ENCODE results near the gene PROB1. TPM values are rescaled to one million over a fixed set of nuclear protein-coding genes. Genes with fewer than 3 reads are reported as not detected.
A peak's percentile ranks its signal among the peaks of the same experiment; 100 is the strongest.

PROB1 gene
- total and polyA plus RNA-seq, 2 experiments from 2014 or later, result 0.55 to 1.6 TPM

- TF ChIP-seq EZH2 (IDR thresholded peaks at IDR 0.05; ENCODE audit: insufficient read depth, poor library complexity, severe bottlenecking) (no peak), EZH2phosphoT487 (IDR thresholded peaks at IDR 0.05; ENCODE audit: insufficient read depth, low read depth) (no peak)
- Histone ChIP-seq H3K27ac (peak overlapping the region; percentile 96), H3K4me3 (peak overlapping the region; percentile 87), H3K36me3 (ENCODE audit: low read depth) (no peaks in the 10 kb centered on the region), H3K4me2 (ENCODE audit: unreplicated experiment) (peak overlapping the region; percentile 95), H3K9me2 (ENCODE audit: insufficient read depth) (no peaks in the 10 kb centered on the region), H3K9ac (peak overlapping the region; percentile 99), H3K9me3 (ENCODE audit: low read depth) (no peaks in the 10 kb centered on the region), H3K79me2 (ENCODE audit: insufficient read depth) (peaks cover 56% of the 10 kb centered on the region), H3K27me3 (replicated peaks; ENCODE audit: insufficient read depth) (no peaks in the 10 kb centered on the region), H3F3A (ENCODE audit: insufficient read depth) (peaks cover 23% of the 10 kb centered on the region), H2AFZ (peak overlapping the region; percentile 75; the same call in 1 of the 2 replicates), H3K4me1 (ENCODE audit: insufficient read depth) (peaks cover 16% of the 10 kb centered on the region; the same call in 1 of the 2 replicates), H4K20me1 (ENCODE audit: insufficient read depth) (peaks cover 27% of the 10 kb centered on the region)
- in situ Hi-C loops (cut with MboI), result no loop called here
- DNase-seq, result no peak
- 1% methylated on average over 15 to 16 of the region's 16 CpGs for WGBS, 2 experiments (ENCODE audit: low coverage in 1 of 2, low lambda C conversion rate in 2 of 2, missing lambda C conversion rate in 2 of 2)
Measured at GRCh38 chr5:139342423-139342723, 52.5 kb downstream of the PROB1 start.

- H3K4me3 ChIP-seq, result peak within 1 kb of the TSS; percentile 87
- peak within 1 kb of the TSS; percentile 92 for H2AFZ ChIP-seq
- peaks cover 27% of the 10 kb centered on the region for H4K20me1 ChIP-seq (ENCODE audit: insufficient read depth)
- peaks cover 51% of the 10 kb centered on the region for H3K79me2 ChIP-seq (ENCODE audit: insufficient read depth)
- H3F3A ChIP-seq (ENCODE audit: insufficient read depth), result peaks cover 23% of the 10 kb centered on the region
- TF ChIP-seq EZH2 (IDR thresholded peaks at IDR 0.05; ENCODE audit: insufficient read depth, poor library complexity, severe bottlenecking) (no peak), EZH2phosphoT487 (IDR thresholded peaks at IDR 0.05; ENCODE audit: insufficient read depth, low read depth) (no peak)
- peak within 1 kb of the TSS; percentile 96 for H3K27ac ChIP-seq
- peak; percentile 99 for DNase-seq
- H3K27me3 ChIP-seq (replicated peaks; ENCODE audit: insufficient read depth), result no peaks in the 10 kb centered on the region
- no peaks in the 10 kb centered on the region for H3K9me2 ChIP-seq (ENCODE audit: insufficient read depth)
- H3K36me3 ChIP-seq (ENCODE audit: low read depth), result no peaks in the 10 kb centered on the region
- in situ Hi-C loops (cut with MboI), result no loop called here
- H3K4me2 ChIP-seq (ENCODE audit: unreplicated experiment), result peak within 1 kb of the TSS; percentile 95
- H3K9ac ChIP-seq, result peak within 1 kb of the TSS; percentile 99
- peaks cover 16% of the 10 kb centered on the region; the same call in 1 of the 2 replicates for H3K4me1 ChIP-seq (ENCODE audit: insufficient read depth)
- no peaks in the 10 kb centered on the region for H3K9me3 ChIP-seq (ENCODE audit: low read depth)
- 1% methylated on average over 61 to 63 of the region's 66 CpGs for whole genome bisulfite sequencing, 2 experiments (ENCODE audit: low coverage in 1 of 2, low lambda C conversion rate in 2 of 2, missing lambda C conversion rate in 2 of 2)
Measured at GRCh38 chr5:139341689-139342422, 53.0 kb downstream of the PROB1 start, which contains the start of gene PAIP2. Gene PAIP2, plus strand, starts transcription at chr5:139341854. Its CDS starts 21,931 bp downstream, at chr5:139363785.

GRCh38 chr5:139341187-139341688 is 53.7 kb downstream of the PROB1 start:
- no peaks in the 10 kb centered on the region for H3K9me3 ChIP-seq (ENCODE audit: low read depth)
- H3K4me3 ChIP-seq, result peak overlapping the region; percentile 87
- H3K9me2 ChIP-seq (ENCODE audit: insufficient read depth), result no peaks in the 10 kb centered on the region
- peaks cover 27% of the 10 kb centered on the region for H4K20me1 ChIP-seq (ENCODE audit: insufficient read depth)
- TF ChIP-seq EZH2 (IDR thresholded peaks at IDR 0.05; ENCODE audit: insufficient read depth, poor library complexity, severe bottlenecking) (no peak), EZH2phosphoT487 (IDR thresholded peaks at IDR 0.05; ENCODE audit: insufficient read depth, low read depth) (no peak)
- H3K4me2 ChIP-seq (ENCODE audit: unreplicated experiment), result peak overlapping the region; percentile 95
- H3K27ac ChIP-seq, result peak overlapping the region; percentile 50
- H3K27me3 ChIP-seq (replicated peaks; ENCODE audit: insufficient read depth), result no peaks in the 10 kb centered on the region
- H3K4me1 ChIP-seq (ENCODE audit: insufficient read depth), result peaks cover 18% of the 10 kb centered on the region; the same call in 1 of the 2 replicates
- no peak for DNase-seq
- in situ Hi-C loops (cut with MboI), result no loop called here
- H3K36me3 ChIP-seq (ENCODE audit: low read depth), result no peaks in the 10 kb centered on the region
- peak overlapping the region; percentile 92 for H2AFZ ChIP-seq
- H3K9ac ChIP-seq, result peak overlapping the region; percentile 99
- peaks cover 30% of the 10 kb centered on the region for H3F3A ChIP-seq (ENCODE audit: insufficient read depth)
- H3K79me2 ChIP-seq (ENCODE audit: insufficient read depth), result peaks cover 45% of the 10 kb centered on the region
- WGBS, 2 experiments (ENCODE audit: low coverage in 1 of 2, low lambda C conversion rate in 2 of 2, missing lambda C conversion rate in 2 of 2), result 1% methylated on average over 17 of the region's 17 CpGs

Other genes with a start within 250 kb of the PROB1 start
- 72.8 and 78.8 TPM in 2 replicates for gene SIL1, start 196.7 kb downstream of the PROB1 start, total RNA-seq (2014; rRNA removed; shearing (Covaris generic))
- 89.8 and 101 TPM in 2 replicates for gene SIL1, start 196.7 kb downstream of the PROB1 start, polyA plus RNA-seq (2016; fragmentation: Nextera tagmentation; extraction: Ambion mirVana)
- gene MATR3, start 101.4 kb downstream of the PROB1 start, total RNA-seq (2014; rRNA removed; shearing (Covaris generic)), result 198 and 217 TPM in 2 replicates
- 209 and 215 TPM in 2 replicates for gene MATR3, start 101.4 kb downstream of the PROB1 start, polyA plus RNA-seq (2016; fragmentation: Nextera tagmentation; extraction: Ambion mirVana)
- 34.8 and 62.8 TPM in 2 replicates for gene PAIP2, start 53.2 kb downstream of the PROB1 start, total RNA-seq (2014; rRNA removed; shearing (Covaris generic))
- 112 and 115 TPM in 2 replicates for gene PAIP2, start 53.2 kb downstream of the PROB1 start, polyA plus RNA-seq (2016; fragmentation: Nextera tagmentation; extraction: Ambion mirVana)
- not detected in 2 replicates for gene SLC23A1, start 11.8 kb downstream of the PROB1 start, total RNA-seq (2014; rRNA removed; shearing (Covaris generic))
- 0.08 TPM in 1 of 2 replicates, not detected in the other for gene SLC23A1, start 11.8 kb downstream of the PROB1 start, polyA plus RNA-seq (2016; fragmentation: Nextera tagmentation; extraction: Ambion mirVana)
- not detected in 2 replicates for gene MZB1, start 5.2 kb downstream of the PROB1 start, total RNA-seq (2014; rRNA removed; shearing (Covaris generic))
- gene MZB1, start 5.2 kb downstream of the PROB1 start, polyA plus RNA-seq (2016; fragmentation: Nextera tagmentation; extraction: Ambion mirVana), result 0.32 TPM in 1 of 2 replicates, not detected in the other
- 0.43 and 1.1 TPM in 2 replicates for gene SPATA24, start 9.0 kb upstream of the PROB1 start, total RNA-seq (2014; rRNA removed; shearing (Covaris generic))
- 2.1 and 4.3 TPM in 2 replicates for gene SPATA24, start 9.0 kb upstream of the PROB1 start, polyA plus RNA-seq (2016; fragmentation: Nextera tagmentation; extraction: Ambion mirVana)
- gene DNAJC18, start 44.4 kb upstream of the PROB1 start, total RNA-seq (2014; rRNA removed; shearing (Covaris generic)), result 9.5 and 10.9 TPM in 2 replicates
- gene DNAJC18, start 44.4 kb upstream of the PROB1 start, polyA plus RNA-seq (2016; fragmentation: Nextera tagmentation; extraction: Ambion mirVana), result 13.4 and 20.8 TPM in 2 replicates
- not detected in 2 replicates for gene ECSCR, start 67.6 kb upstream of the PROB1 start, total RNA-seq (2014; rRNA removed; shearing (Covaris generic))
- gene ECSCR, start 67.6 kb upstream of the PROB1 start, polyA plus RNA-seq (2016; fragmentation: Nextera tagmentation; extraction: Ambion mirVana), result 0.41 and 0.49 TPM in 2 replicates
- gene SMIM33, start 75.9 kb upstream of the PROB1 start, total RNA-seq (2014; rRNA removed; shearing (Covaris generic)), result not detected in 2 replicates
- gene SMIM33, start 75.9 kb upstream of the PROB1 start, polyA plus RNA-seq (2016; fragmentation: Nextera tagmentation; extraction: Ambion mirVana), result not detected in 2 replicates
- gene STING1, start 87.7 kb upstream of the PROB1 start, total RNA-seq (2014; rRNA removed; shearing (Covaris generic)), result 75.0 and 87.8 TPM in 2 replicates
- 72.6 and 74.9 TPM in 2 replicates for gene STING1, start 87.7 kb upstream of the PROB1 start, polyA plus RNA-seq (2016; fragmentation: Nextera tagmentation; extraction: Ambion mirVana)
- 68.9 and 88.8 TPM in 2 replicates for gene UBE2D2, start 166.2 kb upstream of the PROB1 start, total RNA-seq (2014; rRNA removed; shearing (Covaris generic))
- 129 and 141 TPM in 2 replicates for gene UBE2D2, start 166.2 kb upstream of the PROB1 start, polyA plus RNA-seq (2016; fragmentation: Nextera tagmentation; extraction: Ambion mirVana)